H1 (cell line): ENCODE results near the gene SRRT. TPM values are rescaled to one million over a fixed set of nuclear protein-coding genes. Genes with fewer than 3 reads are reported as not detected.

Source experiments
- polyA plus RNA-seq, 7 experiments: library from polyadenylated mRNA; depleted of rRNA in 3 of 7; stranded (reverse) in 5 of 7; unstranded in 2 of 7; fragments of >200 nt in 5 of 7; fragments of 200-250 nt in 2 of 7; gene quantifications; 1 replicate in 5 of 7; 2 replicates in 1 of 7; 4 replicates in 1 of 7; pipeline versions ENCODE4 v1.2.1 to v1.2.3, GENCODE V29; 2011 to 2013; ENCODE audit warnings: missing spikeins in 2 of 7, mixed read lengths in 2 of 7
- total RNA-seq: library from RNA; stranded (reverse); fragmentation: NEBNext Ultra II Directional; extraction: Animal tissue kit (Norgen Biotek cat#: 25700); gene quantifications from 2 replicates; pipeline ENCODE4 v1.2.1, GENCODE V29; 2021
- TF ChIP-seq, protein P1 (sequence below), 3 experiments: IDR thresholded peaks; 1 replicate in 2 of 3; 2 replicates in 1 of 3; pipeline versions ENCODE4 v1.5.1 to v1.6.1; 2011; ENCODE audit warnings: low read length in 3 of 3, mild to moderate bottlenecking in 3 of 3, inconsistent platforms in 2 of 3, low read depth in 1 of 3, moderate library complexity in 1 of 3; ENCODE audit not compliant: insufficient read depth in 1 of 3; ENCODE audit errors: control extremely low read depth in 1 of 3

SRRT gene
- total and polyA plus RNA-seq, 2 of the 8 experiments (the other 6 are each of a cell fraction or from before 2014, with no cell fraction given): 66.7 to 237 TPM

DNA sequence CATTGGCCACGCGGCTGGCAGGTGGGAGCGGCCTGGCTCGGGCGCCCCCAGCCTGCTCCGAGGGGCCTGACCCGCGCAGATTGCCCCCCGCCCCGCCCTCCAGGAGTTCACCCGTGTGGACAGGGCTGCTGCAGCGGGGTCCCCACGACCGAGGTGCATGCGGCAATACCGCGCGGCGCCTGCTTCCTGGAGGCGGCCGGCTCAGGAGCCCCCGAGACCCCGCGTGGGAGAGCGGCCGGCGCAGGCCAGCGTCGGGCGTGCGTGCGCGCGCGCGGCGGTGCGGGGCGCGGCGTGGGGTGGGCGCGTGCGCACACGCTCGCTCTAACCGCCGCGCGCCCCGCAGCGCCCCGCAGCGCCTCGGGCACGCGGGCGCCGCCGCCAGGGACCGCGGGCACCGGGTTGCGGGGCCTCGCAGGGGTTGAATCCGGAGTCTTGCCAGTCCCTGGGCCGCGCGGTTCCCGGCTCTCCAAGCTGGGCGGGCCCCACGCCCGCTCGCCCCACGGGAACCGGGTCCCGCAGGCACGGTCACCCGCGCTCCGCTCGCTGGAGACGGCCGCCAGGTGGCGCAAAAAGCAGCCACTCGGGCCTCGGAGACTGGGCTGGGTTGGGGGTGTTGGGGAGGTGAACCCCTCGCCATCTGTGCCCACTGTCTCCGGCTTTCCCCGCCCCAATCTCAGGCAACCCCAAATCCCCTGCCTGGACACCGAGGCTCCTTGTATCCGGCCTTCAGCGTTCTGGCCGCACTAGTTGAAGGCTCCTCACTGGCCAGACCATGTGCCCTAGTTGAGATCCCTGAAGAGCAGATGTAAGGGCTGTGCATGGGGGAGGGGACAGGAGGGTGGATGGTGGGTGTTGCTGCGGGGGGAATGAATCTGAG lies 22.1 kb downstream of the SRRT start (continued):
- TF ChIP-seq, protein P1, sequence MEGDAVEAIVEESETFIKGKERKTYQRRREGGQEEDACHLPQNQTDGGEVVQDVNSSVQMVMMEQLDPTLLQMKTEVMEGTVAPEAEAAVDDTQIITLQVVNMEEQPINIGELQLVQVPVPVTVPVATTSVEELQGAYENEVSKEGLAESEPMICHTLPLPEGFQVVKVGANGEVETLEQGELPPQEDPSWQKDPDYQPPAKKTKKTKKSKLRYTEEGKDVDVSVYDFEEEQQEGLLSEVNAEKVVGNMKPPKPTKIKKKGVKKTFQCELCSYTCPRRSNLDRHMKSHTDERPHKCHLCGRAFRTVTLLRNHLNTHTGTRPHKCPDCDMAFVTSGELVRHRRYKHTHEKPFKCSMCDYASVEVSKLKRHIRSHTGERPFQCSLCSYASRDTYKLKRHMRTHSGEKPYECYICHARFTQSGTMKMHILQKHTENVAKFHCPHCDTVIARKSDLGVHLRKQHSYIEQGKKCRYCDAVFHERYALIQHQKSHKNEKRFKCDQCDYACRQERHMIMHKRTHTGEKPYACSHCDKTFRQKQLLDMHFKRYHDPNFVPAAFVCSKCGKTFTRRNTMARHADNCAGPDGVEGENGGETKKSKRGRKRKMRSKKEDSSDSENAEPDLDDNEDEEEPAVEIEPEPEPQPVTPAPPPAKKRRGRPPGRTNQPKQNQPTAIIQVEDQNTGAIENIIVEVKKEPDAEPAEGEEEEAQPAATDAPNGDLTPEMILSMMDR (IDR thresholded peaks at IDR 0.05; ENCODE audit: control extremely low read depth in 1 of 3, insufficient read depth in 1 of 3, low read depth in 1 of 3, low read length in 3 of 3): peak in 2 of 3 experiments; percentile 72 to 76; a peak in 3 of 4 replicates
